Kidney capillary endothelial cell (primary cell): ENCODE data around the gene ACOX3.
A peak's percentile ranks its signal among the peaks of the same experiment; 100 is the strongest.

Experiments used
- DNase-seq: peaks from one replicate; pipeline ENCODE4 v3.0.0-alpha.2; 2018; ENCODE audit warnings: low spot score

ACOX3 gene

DNA sequence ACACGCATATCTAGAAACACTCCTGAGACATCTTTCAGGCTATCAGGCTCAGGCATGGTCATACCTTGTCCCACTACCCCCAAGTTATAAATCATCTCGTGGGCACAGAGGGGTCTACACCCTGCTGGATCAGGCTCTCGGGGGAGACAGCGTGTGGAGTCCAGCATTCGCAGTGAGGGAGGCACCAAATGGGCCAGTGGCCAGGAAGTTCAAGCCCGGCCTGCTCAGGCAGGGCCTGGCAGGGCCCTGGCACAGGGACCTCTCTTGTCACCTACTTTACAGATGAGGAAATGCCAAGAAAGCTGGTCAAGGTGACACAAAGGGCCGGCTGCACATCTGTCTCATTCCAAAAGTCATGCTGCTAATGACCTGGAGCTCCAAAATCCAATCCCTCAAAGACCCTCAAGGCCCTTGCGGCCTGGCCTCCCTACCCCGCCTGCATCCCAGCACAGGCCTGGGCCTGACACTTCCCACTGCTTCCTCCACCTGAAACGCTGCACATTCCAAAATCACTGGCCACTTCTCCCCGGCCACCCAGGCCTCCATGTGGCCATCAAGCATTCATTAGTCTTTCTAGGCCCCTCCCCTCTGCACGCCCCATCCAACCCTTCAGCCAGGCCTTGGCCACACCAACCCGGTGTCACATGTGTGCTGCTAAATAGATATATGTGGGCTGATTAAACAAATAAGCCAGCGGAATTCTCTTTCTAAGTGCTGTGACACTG, 35.6 kb downstream of the ACOX3 start:
- DNase-seq = no peak

DNA sequence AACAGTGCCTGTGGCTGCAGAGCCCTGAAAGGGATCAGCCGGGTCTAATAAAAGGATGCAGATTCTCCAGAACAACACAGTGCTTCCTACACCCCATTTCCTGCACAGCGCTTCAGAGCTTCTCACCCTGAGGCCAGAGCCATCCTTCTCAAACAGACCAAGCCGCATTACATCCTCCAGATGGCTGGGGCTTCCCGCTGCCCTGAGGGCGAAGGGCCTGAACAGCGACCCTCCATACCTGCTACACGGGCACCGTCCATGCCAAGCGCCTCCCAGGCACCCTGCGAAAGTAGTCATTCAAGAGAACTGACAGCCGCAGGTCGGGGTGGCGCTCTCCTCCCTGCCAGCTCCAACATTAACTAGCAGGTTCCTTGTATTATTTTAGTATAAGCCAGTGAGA, 36.5 kb downstream of the ACOX3 start:
- DNase-seq = no peak

DNA sequence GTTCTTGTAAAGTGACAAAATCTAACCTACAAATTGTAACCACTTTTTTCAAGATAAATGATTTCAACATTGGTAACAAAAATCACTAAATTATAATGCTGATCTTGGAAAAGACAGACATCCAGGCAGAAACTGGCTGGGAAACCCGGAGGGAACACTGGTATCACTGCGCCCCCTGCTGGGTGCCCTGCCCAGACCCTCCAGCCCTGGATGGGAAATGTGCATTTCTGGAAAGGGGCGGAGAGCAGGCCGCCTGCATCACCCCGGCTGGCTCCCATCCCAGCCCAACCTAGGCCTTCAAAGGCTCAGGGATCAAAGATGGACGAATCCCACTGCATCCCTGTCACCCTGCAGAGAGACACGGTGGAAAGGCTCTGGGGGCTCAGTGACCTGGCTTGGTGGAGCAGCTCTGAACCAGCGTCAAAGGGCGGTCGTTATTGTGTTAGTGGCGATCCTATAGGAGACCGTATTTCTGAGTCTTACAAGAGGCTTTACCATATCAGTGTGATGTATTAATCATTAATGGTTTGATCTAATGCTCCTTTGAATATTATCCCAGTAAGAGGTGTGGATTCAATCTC, 37.3 kb downstream of the ACOX3 start:
- DNase-seq = peak; percentile 83

GRCh38 chr4:8402640-8403039, 37.9 kb downstream of the ACOX3 start:
- peak; percentile 28 for DNase-seq

DNA sequence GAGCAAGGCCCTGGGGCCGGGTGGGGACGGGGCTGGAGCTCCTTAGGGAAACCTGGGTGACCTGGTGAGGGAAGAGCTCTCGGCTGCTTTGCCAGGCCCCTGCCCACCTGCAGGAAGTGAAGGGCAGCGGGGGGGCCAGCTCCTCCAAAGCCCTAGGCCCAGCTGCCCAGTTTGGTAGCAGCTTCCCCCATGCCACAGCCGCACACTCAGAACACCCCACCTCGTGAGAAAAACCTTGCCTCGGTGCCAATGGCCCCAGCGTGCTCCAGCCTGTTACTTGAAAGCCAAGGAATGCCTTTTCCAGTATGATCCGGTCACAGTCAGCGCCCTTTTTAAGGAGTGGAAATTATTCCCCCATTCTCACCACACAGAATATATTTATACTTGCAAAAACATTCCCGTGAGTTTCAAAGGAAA, 38.3 kb downstream of the ACOX3 start:
- no peak for DNase-seq

DNA sequence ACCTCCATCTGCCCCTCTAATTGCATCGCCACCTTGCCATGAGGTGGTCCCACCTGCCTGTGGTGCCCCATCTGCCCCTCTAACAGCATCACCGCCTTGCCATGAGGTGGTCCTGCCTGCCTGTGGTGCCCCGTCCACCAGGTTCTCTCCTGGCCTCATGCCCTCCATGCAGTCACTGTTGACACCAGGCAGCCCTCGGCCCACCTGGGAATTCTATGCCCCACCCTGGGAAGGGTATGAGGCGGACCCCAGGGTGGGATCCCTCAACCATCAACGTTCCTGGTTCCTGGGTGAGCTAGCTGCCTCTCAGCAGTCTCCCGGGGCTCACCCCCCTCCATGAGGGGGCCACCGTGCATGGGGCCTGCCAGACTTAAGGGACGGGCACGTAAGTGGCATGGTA, 38.9 kb downstream of the ACOX3 start:
- DNase-seq = no peak

DNA sequence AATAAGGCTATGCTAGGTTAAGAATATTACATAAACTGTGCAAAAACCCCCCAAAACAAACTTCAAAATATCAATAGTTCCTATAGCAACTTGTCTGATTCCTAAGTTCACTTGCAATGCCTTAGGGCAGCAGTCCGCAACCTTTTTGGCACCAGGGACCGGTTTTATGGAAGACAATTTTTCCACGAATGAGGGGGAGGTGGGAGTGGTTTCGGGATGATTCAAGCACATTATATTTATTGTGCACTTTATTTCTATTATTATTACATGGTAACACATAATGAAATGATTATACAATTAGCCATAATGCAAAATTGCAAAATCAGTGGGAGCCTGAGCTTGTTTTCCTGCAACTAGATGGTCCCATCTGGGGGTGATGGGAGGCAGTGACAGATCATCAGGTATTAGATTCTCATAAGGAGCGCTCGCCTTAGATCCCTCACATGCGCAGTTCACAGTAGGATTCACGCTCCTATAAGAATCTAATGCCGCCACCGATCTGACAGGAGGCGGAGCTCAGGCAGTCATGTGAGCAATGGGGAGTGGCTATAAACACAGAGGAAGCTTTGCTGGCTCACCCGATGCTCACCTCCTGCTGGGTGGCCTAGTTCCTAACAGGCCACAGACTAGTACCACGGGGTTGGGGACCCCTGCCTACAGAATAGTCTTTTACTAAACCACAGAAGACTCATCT, 39.7 kb downstream of the ACOX3 start:
- no peak for DNase-seq

GRCh38 chr4:8399298-8399697, 41.2 kb downstream of the ACOX3 start:
- no peak for DNase-seq

DNA sequence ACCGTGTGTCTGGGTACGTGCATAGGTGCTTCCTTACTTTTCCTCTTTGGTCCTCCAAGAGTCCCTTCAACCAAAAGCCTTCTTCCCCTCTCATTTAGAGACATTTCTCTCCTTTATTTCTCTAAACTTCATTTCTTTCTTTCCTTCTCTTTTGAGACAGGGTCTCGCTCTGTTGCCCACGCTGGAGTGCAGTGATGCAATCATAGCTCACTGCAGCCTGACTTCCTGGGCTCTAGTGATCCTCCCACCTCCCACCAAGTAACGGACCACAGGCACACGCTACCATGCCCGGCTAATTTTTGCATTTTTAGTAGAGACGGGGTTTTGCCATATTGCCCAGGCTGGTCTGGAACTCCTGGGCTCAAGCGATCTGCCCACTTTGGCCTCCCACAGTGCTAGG, 42.2 kb downstream of the ACOX3 start:
- no peak for DNase-seq

DNA sequence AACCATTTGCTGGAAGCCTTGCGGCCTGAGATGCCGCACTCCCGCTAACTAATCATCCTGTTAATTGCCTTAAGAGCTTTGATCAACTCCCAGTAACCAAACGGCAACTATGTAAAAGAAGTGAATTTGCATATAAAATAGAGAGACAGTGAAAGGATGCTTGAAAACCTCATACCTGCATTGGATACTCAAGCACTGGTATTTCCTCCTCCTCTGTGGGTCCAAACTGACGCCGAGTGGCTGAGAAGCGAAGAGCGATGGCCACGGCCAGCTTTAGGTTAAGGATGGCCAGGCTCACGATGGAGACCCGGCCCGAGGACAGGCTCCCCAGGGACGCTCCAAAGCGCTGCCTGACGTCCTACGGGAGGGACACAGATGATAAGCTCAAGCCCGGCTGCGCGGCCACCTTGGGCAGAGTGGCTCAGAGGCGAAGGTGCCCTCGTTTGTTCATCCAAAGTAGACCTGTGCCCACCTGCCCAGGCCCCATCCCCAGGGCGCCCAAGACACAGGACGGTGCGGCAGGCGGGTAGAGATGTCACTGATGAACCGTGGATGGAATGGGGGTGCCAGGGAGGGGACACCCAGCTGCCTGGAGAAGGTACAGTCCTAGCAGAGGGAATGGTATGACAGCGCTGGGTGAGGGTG, 43.6 kb downstream of the ACOX3 start:
- no peak for DNase-seq

DNA sequence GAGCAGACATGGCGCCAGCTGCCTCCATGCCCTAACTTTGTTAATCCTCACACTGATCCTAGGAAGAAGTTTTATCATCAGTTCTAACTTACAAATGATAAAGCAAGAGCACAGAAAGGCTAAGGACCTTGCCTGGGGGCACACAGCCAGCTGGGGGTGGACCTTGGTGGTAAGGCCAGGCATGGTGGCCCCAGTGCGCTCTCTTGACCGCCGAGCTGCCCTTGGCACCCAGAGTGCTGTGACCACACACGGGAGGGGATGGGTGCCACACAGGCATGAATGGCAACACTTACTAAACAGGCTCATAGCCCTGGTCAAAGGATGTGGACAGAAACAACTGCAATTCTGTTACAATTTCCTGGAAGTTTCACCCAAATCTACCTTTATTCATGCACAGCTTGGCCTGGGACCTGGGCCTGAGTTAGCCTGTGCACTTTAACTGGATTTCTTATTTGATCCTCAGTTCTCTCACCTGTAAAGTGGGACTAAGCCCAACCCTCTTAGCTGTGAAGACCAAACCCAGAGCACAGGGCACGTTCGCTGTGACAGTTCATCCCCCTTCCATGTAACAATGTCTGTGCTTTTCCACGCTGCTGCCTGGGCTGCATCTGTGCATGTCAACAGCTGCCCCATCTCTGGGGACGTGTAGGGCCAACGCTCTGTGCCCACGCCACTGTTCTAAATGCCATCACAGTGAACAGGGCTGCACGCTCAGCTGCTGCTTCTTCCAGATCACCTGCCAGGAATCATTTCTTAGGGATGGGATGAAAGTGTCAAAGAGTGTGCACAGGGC, 44.8 kb downstream of the ACOX3 start:
- DNase-seq = no peak

GRCh38 chr4:8394806-8395205, 45.7 kb downstream of the ACOX3 start:
- no peak for DNase-seq

DNA sequence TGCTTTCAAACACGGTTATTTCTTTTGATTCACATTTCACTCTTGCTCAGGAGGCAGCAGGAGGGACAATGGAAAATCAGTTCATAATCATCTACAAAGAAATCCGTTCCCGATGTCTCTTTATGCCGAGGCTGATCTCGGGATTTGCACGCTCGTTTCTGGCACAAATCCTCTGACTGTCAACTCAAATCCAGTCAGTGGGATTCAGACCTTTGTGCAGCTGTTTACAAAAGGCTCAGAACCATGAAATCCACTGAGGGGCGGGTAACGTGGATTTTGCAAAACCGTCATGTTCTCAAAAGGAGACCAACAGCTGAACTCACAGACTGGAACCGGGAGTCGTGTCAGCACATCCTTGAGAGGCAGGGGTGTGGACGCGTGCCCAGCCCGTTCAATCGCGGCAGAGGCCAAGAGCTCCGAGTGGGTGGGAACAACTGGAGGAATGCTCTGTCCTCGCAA, 46.4 kb downstream of the ACOX3 start:
- no peak for DNase-seq

- peak; percentile 89 for DNase-seq
These were observed 46.9 kb downstream of the ACOX3 start for GRCh38 chr4:8393593-8394038.

DNA sequence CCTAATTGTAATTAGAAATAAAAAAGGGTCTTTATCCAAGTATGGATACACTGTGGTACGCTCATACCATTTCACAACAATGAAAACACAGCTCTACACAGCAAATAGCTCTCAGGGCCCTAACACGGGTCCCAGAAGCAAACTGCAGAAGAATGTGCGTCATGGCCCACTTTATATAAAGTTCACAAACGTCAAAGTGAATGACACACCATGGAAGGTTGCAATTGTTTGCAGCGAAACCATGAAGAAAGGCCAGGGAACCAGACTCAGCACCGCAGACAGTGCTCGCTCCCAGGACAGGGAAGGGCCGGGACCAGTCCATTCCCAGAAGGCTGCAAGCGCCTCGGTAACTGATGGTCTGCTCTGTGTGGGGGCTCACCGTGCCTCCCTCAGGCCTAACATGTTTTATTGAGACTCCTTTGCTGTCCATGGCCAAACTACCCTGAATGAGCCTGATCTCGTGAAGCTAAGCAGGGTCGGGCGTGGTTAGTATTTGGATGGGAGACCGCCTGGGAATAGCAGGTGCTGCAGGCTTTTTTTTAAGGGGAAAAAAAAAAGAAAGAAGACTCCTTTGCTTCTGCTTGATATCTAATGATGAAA, 47.8 kb downstream of the ACOX3 start:
- DNase-seq = no peak

GRCh38 chr4:8391972-8392371, 48.6 kb downstream of the ACOX3 start:
- peak; percentile 85 for DNase-seq

GRCh38 chr4:8391071-8391470, 49.5 kb downstream of the ACOX3 start:
- no peak for DNase-seq

DNA sequence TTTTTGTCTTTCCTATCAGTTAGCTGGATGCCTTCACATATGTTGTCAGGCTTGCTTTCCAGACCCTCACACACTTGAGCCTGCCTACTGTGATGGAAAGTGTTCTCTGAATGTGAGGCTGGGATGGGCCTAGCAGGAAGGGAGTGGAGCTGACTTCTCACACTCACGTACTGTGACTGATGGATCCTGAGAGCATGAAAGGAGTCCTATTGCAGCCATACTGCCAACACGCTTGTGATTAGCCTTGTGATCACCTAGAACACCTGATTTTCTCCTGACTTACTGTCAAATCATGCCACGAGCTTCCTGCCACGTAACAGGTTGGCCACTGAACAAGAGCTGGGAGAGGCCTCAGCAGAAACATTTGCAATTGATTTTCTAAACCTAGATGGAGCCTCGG, 49.9 kb downstream of the ACOX3 start:
- DNase-seq = no peak

DNA sequence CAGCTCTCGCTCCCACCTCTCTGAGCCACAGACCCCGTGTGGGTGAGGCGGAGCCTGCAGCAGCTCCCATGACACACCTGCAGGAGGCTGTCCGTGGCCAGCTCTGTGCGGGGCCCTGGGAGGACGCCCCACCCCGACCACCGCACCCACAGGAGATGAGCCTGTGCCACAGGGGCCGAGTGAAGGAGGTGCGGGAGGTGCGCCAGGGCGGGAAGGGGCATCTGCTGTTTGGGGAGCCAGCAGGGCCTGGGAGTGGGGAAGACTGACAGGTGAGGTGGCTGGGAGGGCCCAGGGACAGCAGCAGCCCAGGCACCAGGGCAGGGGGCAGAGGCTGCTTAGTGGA, 52.0 kb downstream of the ACOX3 start:
- DNase-seq = no peak

DNA sequence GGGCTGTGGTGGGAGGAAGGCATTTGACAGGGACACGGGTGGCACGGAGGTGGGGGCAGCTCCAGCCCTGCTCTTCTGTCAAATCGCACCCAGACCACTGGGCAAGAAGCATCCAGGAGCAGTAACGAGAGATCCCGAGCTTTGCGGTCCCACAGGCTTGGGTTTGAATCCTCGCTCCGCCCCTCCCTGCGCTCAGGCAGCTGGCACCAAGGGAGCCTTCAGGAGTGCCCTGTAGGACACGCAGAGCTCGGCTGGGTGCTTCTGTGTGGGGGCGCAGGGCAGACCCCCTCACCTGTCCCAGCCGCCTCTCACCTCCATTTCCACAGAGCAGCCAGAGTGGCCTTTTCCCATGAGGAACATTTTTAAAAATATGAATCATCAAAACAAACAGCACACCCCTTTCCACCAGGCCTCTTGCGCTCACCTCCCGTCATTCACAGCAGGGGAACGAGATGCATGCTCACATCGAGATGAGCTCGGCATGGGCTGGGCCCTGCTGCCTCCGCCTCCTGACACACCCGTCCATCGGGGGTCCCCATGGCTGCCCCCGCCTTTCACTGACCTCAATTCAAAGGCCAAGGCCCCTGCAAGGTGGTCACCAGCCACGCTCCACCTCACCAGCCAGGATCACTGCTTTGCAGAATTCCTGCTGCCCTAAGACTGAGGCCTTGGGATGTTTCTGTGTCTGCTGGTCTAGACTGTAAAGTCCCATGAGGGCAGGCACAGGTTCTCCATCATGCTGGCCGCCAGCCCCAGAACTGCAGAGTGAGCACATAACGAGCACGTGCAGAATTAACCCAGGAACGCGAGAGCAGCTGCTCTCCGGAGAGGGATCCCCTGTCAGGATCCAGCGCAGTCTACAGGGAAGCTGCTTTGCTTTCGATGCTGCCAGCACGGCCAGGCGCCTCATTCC, 52.7 kb downstream of the ACOX3 start:
- DNase-seq = no peak

DNA sequence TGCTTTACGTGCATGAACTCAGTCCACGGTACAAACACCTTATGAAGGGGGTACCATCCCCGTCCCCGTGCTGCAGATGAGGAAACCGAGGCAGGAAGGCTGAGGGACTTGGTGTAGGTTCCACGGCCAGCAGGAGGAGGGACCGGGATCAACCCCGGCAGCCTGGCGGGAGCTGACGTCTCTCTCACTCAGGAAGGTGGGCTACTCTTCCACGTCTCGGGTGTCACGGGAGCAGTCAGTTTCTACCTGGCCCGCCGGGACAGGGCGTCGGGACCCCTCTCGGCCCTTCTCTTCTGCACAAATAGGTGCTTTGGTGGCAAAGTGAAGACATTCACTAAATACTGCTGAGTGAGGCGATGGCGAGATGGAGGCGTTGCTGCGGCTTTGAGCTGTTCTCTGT, 53.3 kb downstream of the ACOX3 start:
- DNase-seq = no peak
